ENCODE data around the gene ACOX1. TPM values are rescaled to one million over a fixed set of nuclear protein-coding genes. Genes with fewer than 3 reads are reported as not detected.

The ACOX1 gene
- total and polyA plus RNA-seq, 2 of the 13 experiments (the other 11 are each of a cell fraction or from before 2014, with no cell fraction given) = 86.4 to 120 TPM

DNA sequence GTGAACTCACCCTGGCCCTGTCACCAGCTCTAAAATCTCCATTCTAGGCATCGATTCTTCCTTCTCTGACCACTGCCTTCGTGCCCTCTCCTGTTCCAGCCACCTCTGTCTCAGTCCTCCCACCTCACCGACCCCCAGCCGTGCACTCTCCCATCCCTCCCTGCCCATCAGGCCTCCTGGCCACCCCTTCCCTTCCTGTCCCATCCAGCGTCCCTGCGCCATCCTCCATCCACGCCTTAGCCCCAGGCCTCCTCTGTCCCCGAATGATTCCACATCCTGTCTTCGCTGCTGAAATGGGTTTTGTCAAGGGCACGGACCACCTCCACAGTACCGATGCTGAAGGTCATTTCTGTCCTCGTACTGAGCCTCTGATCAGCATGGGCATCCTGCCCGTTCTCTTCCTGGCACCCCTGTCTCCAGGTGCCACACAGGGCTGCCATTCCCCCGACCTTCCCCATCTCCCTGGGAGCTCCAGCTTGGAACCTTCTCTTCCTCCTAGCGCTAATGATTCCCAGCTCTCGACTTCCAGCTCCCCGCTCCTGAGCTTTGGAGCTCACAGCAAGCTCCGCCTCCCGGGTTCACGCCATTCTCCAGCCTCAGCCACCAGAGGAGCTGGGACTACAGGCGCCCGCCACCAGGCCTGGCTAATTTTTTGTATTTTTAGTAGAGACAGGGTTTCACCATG lies 84.8 kb downstream of the ACOX1 start (continued):
- TF ChIP-seq ZNF839 (CRISPR knock-in tag; IDR thresholded peaks at IDR 0.05; ENCODE audit: borderline replicate concordance) (no peak), HNRNPK (IDR thresholded peaks at IDR 0.05; ENCODE audit: low read depth, low read length, poor library complexity, severe bottlenecking) (no peak), DNMT3B (CRISPR knock-in tag; conservative IDR thresholded peaks at IDR 0.05) (no peak), MIER3 (CRISPR knock-in tag; IDR thresholded peaks at IDR 0.05; ENCODE audit: borderline replicate concordance) (no peak), DPF2 (CRISPR knock-in tag; IDR thresholded peaks at IDR 0.05; ENCODE audit: borderline replicate concordance, low read depth) (no peak), ZSCAN9 (CRISPR knock-in tag; IDR thresholded peaks at IDR 0.05; ENCODE audit: borderline replicate concordance) (peak; percentile 34; the same call in 1 of the 2 replicates), SNAPC2 (CRISPR knock-in tag; IDR thresholded peaks at IDR 0.05) (no peak), ZIK1 (CRISPR knock-in tag; IDR thresholded peaks at IDR 0.05; ENCODE audit: borderline replicate concordance, low read depth) (no peak), SP2 (CRISPR knock-in tag; IDR thresholded peaks at IDR 0.05) (no peak), ZNF713 (CRISPR knock-in tag; IDR thresholded peaks at IDR 0.05) (no peak), JUNB (CRISPR knock-in tag; IDR thresholded peaks at IDR 0.05; ENCODE audit: borderline replicate concordance) (no peak), ERF (CRISPR knock-in tag; IDR thresholded peaks at IDR 0.05) (no peak), ZNF446 (CRISPR knock-in tag; IDR thresholded peaks at IDR 0.05) (no peak), SALL1 (CRISPR knock-in tag; IDR thresholded peaks at IDR 0.05) (no peak), HIVEP1 (CRISPR knock-in tag; IDR thresholded peaks at IDR 0.05) (peak; percentile 68; the same call in 1 of the 2 replicates), KLF15 (CRISPR knock-in tag; IDR thresholded peaks at IDR 0.05; ENCODE audit: borderline replicate concordance) (no peak), TCF7 (IDR thresholded peaks at IDR 0.05; ENCODE audit: low read depth) (no peak), NCOA2 (CRISPR knock-in tag; IDR thresholded peaks at IDR 0.05) (no peak), NRL (CRISPR knock-in tag; IDR thresholded peaks at IDR 0.05; ENCODE audit: borderline replicate concordance) (no peak), ESRRA (CRISPR knock-in tag; IDR thresholded peaks at IDR 0.05; ENCODE audit: low read depth) (peak; percentile 41; the same call in 1 of the 2 replicates), POLR2AphosphoS5 (IDR thresholded peaks at IDR 0.05; ENCODE audit: low read depth, low read length) (0 out of 2 replicates have a peak, but pooled peaks have one; percentile 14), BORCS8-MEF2B (CRISPR knock-in tag; IDR thresholded peaks at IDR 0.05) (no peak), SNRNP70 (IDR thresholded peaks at IDR 0.05; ENCODE audit: low read depth, low read length) (no peak), FOXA1 (IDR thresholded peaks at IDR 0.05) (no peak), FOXA1 (CRISPR knock-in tag; IDR thresholded peaks at IDR 0.05) (no peak)
- TF ChIP-seq, protein P1, sequence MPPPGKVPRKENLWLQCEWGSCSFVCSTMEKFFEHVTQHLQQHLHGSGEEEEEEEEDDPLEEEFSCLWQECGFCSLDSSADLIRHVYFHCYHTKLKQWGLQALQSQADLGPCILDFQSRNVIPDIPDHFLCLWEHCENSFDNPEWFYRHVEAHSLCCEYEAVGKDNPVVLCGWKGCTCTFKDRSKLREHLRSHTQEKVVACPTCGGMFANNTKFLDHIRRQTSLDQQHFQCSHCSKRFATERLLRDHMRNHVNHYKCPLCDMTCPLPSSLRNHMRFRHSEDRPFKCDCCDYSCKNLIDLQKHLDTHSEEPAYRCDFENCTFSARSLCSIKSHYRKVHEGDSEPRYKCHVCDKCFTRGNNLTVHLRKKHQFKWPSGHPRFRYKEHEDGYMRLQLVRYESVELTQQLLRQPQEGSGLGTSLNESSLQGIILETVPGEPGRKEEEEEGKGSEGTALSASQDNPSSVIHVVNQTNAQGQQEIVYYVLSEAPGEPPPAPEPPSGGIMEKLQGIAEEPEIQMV (CRISPR knock-in tag; IDR thresholded peaks at IDR 0.05; ENCODE audit: low read depth) = peak; percentile 4
- TF ChIP-seq, protein P2, sequence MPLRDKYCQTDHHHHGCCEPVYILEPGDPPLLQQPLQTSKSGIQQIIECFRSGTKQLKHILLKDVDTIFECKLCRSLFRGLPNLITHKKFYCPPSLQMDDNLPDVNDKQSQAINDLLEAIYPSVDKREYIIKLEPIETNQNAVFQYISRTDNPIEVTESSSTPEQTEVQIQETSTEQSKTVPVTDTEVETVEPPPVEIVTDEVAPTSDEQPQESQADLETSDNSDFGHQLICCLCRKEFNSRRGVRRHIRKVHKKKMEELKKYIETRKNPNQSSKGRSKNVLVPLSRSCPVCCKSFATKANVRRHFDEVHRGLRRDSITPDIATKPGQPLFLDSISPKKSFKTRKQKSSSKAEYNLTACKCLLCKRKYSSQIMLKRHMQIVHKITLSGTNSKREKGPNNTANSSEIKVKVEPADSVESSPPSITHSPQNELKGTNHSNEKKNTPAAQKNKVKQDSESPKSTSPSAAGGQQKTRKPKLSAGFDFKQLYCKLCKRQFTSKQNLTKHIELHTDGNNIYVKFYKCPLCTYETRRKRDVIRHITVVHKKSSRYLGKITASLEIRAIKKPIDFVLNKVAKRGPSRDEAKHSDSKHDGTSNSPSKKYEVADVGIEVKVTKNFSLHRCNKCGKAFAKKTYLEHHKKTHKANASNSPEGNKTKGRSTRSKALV (CRISPR knock-in tag; IDR thresholded peaks at IDR 0.05) = 0 out of 2 replicates have a peak, but pooled peaks have one; percentile 54
- TF ChIP-seq, protein P3, sequence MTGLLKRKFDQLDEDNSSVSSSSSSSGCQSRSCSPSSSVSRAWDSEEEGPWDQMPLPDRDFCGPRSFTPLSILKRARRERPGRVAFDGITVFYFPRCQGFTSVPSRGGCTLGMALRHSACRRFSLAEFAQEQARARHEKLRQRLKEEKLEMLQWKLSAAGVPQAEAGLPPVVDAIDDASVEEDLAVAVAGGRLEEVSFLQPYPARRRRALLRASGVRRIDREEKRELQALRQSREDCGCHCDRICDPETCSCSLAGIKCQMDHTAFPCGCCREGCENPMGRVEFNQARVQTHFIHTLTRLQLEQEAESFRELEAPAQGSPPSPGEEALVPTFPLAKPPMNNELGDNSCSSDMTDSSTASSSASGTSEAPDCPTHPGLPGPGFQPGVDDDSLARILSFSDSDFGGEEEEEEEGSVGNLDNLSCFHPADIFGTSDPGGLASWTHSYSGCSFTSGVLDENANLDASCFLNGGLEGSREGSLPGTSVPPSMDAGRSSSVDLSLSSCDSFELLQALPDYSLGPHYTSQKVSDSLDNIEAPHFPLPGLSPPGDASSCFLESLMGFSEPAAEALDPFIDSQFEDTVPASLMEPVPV (CRISPR knock-in tag; IDR thresholded peaks at IDR 0.05) = no peak
